Activated CD4-positive, alpha-beta memory T cell treated with anti-CD3 and anti-CD28 coated beads, Interleukin-2, amount 10 ng/mL, durations not matched to agents 7 days and 5 days (primary cell): ENCODE data around the gene NOTCH2. TPM values are rescaled to one million over a fixed set of nuclear protein-coding genes. Genes with fewer than 3 reads are reported as not detected.
"Not testable (repeated sequence)": the region's sequence is repeated elsewhere in the genome, so short reads cannot be mapped to it uniquely, and the experiment has no call there.

Source experiments
- CTCF ChIA-PET: fragments of 350-600 bp; sonication (Branson Sonifier 250); formaldehyde crosslinking; loops from one replicate; lab custom pipeline; 2021; ENCODE audit warnings: antibody characterized with exemption, inconsistent platforms; lab: Charles Lee
- POLR2A ChIA-PET: fragments of 350-600 bp; sonication (Branson Sonifier 250); formaldehyde crosslinking; loops from one replicate; lab custom pipeline; 2021; ENCODE audit warnings: antibody characterized with exemption; lab: Charles Lee
- DNase-seq: peaks from one replicate; pipeline ENCODE4 v3.0.0-alpha.2; 2020
- H3K27ac Mint-ChIP-seq: one replicate; pipeline ENCODE4 v1.8.0; 2021; ENCODE audit warnings: mild to moderate bottlenecking, mixed read lengths
- H3K27me3 Mint-ChIP-seq: one replicate; pipeline ENCODE4 v1.8.0; 2021; ENCODE audit warnings: mixed read lengths
- H3K36me3 Mint-ChIP-seq: one replicate; pipeline ENCODE4 v1.8.0; 2021; ENCODE audit warnings: low read depth, mixed read lengths
- H3K4me1 Mint-ChIP-seq: one replicate; pipeline ENCODE4 v1.8.0; 2021; ENCODE audit warnings: mixed read lengths
- H3K4me3 Mint-ChIP-seq: one replicate; pipeline ENCODE4 v1.8.0; 2021; ENCODE audit warnings: mild to moderate bottlenecking, mixed read lengths
- H3K9me3 Mint-ChIP-seq: one replicate; pipeline ENCODE4 v1.8.0; 2021; ENCODE audit warnings: mixed read lengths
- total RNA-seq, 2 experiments: library from RNA; stranded (reverse); gene quantifications; one replicate each; pipeline ENCODE4 v1.2.3, GENCODE V29; 2021

NOTCH2 gene
- total RNA-seq, 2 experiments from 2014 or later, result 81.9 to 88.7 TPM

DNA sequence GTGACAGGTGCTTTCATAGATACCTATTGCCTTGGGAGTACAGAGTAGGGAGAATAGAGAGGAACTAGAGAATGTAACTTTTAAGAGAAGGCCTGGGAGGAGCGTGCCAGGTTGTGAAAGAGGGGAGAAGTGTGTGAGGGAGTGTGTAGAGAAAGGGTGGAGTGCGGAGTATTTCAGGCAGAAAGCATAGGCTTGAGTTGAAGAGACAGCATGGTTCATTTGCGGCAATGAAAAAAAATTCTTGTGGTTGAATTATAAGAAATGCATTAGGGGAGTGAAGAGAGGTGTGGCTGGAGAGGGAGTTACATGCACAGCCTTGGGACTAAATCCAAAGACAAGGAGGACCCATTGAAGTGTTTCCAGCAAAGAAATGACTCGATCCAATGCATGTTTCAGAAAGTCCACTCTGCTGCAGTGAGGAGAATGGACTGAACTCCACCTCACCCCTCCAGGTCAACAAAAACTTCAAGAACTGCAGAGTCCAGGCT lies 91.4 kb downstream of the NOTCH2 start:
- Mint-ChIP-seq H3K9me3 (no peaks in the 10 kb centered on the region), H3K27ac (no peak overlapping the region), H3K4me1 (peaks cover 8% of the 10 kb centered on the region), H3K4me3 (no peak overlapping the region), H3K36me3 (peaks cover 35% of the 10 kb centered on the region), H3K27me3 (no peaks in the 10 kb centered on the region)
- CTCF ChIA-PET, result no interaction called here
- no peak for DNase-seq
- POLR2A ChIA-PET, result no interaction called here

- peaks cover 32% of the 10 kb centered on the region for H3K36me3 Mint-ChIP-seq
- H3K4me3 Mint-ChIP-seq, DNase-seq, H3K4me1 Mint-ChIP-seq, H3K27me3 Mint-ChIP-seq, POLR2A ChIA-PET, H3K9me3 Mint-ChIP-seq, H3K27ac Mint-ChIP-seq: not testable (repeated sequence)
- CTCF ChIA-PET, result interaction anchor here (0.8 kb wide), 1 partner anchor 9 kb away, joined by 3 read pairs; no protein-coding TSS in a partner anchor
Observed at GRCh38 chr1:119977113-119977736, 92.2 kb downstream of the NOTCH2 start.

- peaks cover 40% of the 10 kb centered on the region for H3K36me3 Mint-ChIP-seq
- H3K4me3 Mint-ChIP-seq, H3K27me3 Mint-ChIP-seq, H3K27ac Mint-ChIP-seq, DNase-seq, H3K9me3 Mint-ChIP-seq, POLR2A ChIA-PET, H3K4me1 Mint-ChIP-seq: not testable (repeated sequence)
- CTCF ChIA-PET, result interaction anchor here (0.6 to 0.7 kb wide), 2 partner anchors 27 to 33 kb away, joined by 4 read pairs; no protein-coding TSS in a partner anchor
Observed at GRCh38 chr1:119975582-119976254, 93.7 kb downstream of the NOTCH2 start.

DNA sequence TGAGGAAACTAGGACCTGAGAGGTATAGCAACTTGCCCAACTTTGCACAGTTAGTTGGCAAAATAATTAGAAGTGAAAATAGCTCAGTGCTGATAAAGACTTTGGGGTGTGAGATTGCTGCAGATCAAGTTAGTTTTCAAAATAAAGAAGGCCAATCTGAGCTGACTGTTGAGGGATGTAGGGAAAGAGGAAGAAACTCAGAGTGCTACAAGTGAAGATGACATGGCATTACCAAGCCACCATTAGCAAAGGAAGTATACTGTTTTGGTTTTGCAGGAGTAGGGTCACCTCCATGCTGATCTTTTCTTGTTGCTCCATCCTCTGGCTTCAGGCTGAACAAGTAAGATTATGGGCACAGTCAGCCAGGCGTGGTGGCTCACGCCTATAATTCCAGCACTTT lies 94.5 kb downstream of the NOTCH2 start:
- Mint-ChIP-seq H3K27me3 (no peaks in the 10 kb centered on the region), H3K9me3 (no peaks in the 10 kb centered on the region), H3K27ac (no peak overlapping the region), H3K36me3 (peaks cover 42% of the 10 kb centered on the region), H3K4me1 (peaks cover 9% of the 10 kb centered on the region), H3K4me3 (no peak overlapping the region)
- POLR2A ChIA-PET, result no interaction called here
- no peak for DNase-seq
- CTCF ChIA-PET, result interaction anchor here (0.7 kb wide), 1 partner anchor 26 kb away, joined by 4 read pairs; no protein-coding TSS in a partner anchor

DNA sequence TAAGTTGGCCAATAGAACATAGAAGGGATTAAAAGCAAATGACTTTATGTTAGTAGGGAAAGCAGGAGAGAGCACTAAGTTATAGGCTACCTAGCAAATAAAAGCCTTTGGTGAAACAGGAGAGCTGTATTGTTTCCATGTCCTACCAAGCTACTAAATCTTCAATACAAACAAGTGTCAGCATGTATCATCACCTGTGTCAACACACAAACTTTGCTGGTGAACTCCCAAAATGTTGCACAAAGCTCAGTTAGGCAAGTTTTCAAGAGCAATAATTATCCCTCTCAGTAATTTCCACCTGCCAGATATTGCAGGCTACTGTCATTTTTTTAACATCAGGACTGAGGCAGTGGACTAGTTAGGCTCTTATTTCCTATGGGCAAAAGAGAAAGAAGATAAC lies 95.4 kb downstream of the NOTCH2 start:
- DNase-seq, result no peak
- ChIA-PET POLR2A (no interaction called here), CTCF (interaction anchor here (0.9 to 1.2 kb wide), 2 partner anchors 13 to 24 kb away, joined by 3 read pairs; no protein-coding TSS in a partner anchor)
- Mint-ChIP-seq H3K9me3 (no peaks in the 10 kb centered on the region), H3K4me1 (peaks cover 9% of the 10 kb centered on the region), H3K4me3 (no peak overlapping the region), H3K27ac (no peak overlapping the region), H3K36me3 (peaks cover 46% of the 10 kb centered on the region), H3K27me3 (no peaks in the 10 kb centered on the region)

- no peak for DNase-seq
- no peaks in the 10 kb centered on the region for H3K9me3 Mint-ChIP-seq
- H3K36me3 Mint-ChIP-seq, result peaks cover 48% of the 10 kb centered on the region
- H3K4me3 Mint-ChIP-seq, result no peak overlapping the region
- H3K4me1 Mint-ChIP-seq, result peaks cover 18% of the 10 kb centered on the region
- ChIA-PET POLR2A (no interaction called here), CTCF (no interaction called here)
- H3K27me3 Mint-ChIP-seq, result no peaks in the 10 kb centered on the region
- no peak overlapping the region for H3K27ac Mint-ChIP-seq
Observed at GRCh38 chr1:119971710-119972570, 97.5 kb downstream of the NOTCH2 start.

- ChIA-PET CTCF (interaction anchor here (1.0 to 2.9 kb wide), 14 partner anchors 8 to 160 kb away, joined by 3 to 13 read pairs (median 6); no protein-coding TSS in a partner anchor), POLR2A (no interaction called here)
- Mint-ChIP-seq H3K36me3 (peaks cover 60% of the 10 kb centered on the region), H3K4me1 (peaks cover 14% of the 10 kb centered on the region), H3K9me3 (no peaks in the 10 kb centered on the region), H3K27me3 (no peaks in the 10 kb centered on the region), H3K27ac (no peak overlapping the region), H3K4me3 (no peak overlapping the region)
- no peak for DNase-seq
Observed at GRCh38 chr1:119968601-119969000, 100.9 kb downstream of the NOTCH2 start.

GRCh38 chr1:119968068-119968492 lies 101.4 kb downstream of the NOTCH2 start:
- Mint-ChIP-seq H3K27ac (peak overlapping the region; percentile 61), H3K36me3 (peaks cover 61% of the 10 kb centered on the region)

GRCh38 chr1:119966681-119967080 lies 102.8 kb downstream of the NOTCH2 start:
- Mint-ChIP-seq H3K4me3 (no peak overlapping the region), H3K27ac (no peak overlapping the region), H3K27me3 (no peaks in the 10 kb centered on the region), H3K4me1 (peaks cover 14% of the 10 kb centered on the region), H3K9me3 (no peaks in the 10 kb centered on the region), H3K36me3 (peaks cover 66% of the 10 kb centered on the region)
- DNase-seq, result no peak
- ChIA-PET CTCF (interaction anchor here (0.9 to 2.9 kb wide), 6 partner anchors 17 to 223 kb away, joined by 3 to 10 read pairs (median 7); no protein-coding TSS in a partner anchor), POLR2A (no interaction called here)

More at GRCh38 chr1:119968068-119968492, 101.4 kb downstream of the NOTCH2 start:
- Mint-ChIP-seq H3K4me1 (peaks cover 14% of the 10 kb centered on the region), H3K4me3 (no peak overlapping the region), H3K27me3 (no peaks in the 10 kb centered on the region), H3K9me3 (no peaks in the 10 kb centered on the region)
- ChIA-PET CTCF (interaction anchor here (1.0 to 2.9 kb wide), 17 partner anchors 9 to 224 kb away, joined by 3 to 13 read pairs (median 7); no protein-coding TSS in a partner anchor), POLR2A (no interaction called here)
- peak; percentile 85 for DNase-seq

GRCh38 chr1:119966020-119966419 lies 103.4 kb downstream of the NOTCH2 start:
- peaks cover 13% of the 10 kb centered on the region for H3K4me1 Mint-ChIP-seq
- no peak overlapping the region for H3K4me3 Mint-ChIP-seq
- DNase-seq, result no peak
- ChIA-PET CTCF (interaction anchor here (1.1 to 2.1 kb wide), 4 partner anchors 16 to 96 kb away, joined by 3 to 7 read pairs (median 4); no protein-coding TSS in a partner anchor), POLR2A (no interaction called here)
- peaks cover 61% of the 10 kb centered on the region for H3K36me3 Mint-ChIP-seq
- H3K27ac Mint-ChIP-seq, result no peak overlapping the region
- no peaks in the 10 kb centered on the region for H3K9me3 Mint-ChIP-seq
- H3K27me3 Mint-ChIP-seq, result no peaks in the 10 kb centered on the region

- Mint-ChIP-seq H3K27me3 (no peaks in the 10 kb centered on the region), H3K27ac (no peak overlapping the region), H3K4me3 (no peak overlapping the region), H3K9me3 (no peaks in the 10 kb centered on the region), H3K36me3 (peaks cover 59% of the 10 kb centered on the region), H3K4me1 (peaks cover 13% of the 10 kb centered on the region)
- CTCF ChIA-PET, result interaction anchor here (1.2 to 1.8 kb wide), 2 partner anchors 15 to 23 kb away, joined by 4 read pairs; no protein-coding TSS in a partner anchor
- no peak for DNase-seq
- POLR2A ChIA-PET, result no interaction called here
Observed at GRCh38 chr1:119964673-119965363, 104.6 kb downstream of the NOTCH2 start.
